HuH-7 (cell line): ENCODE data around the gene R3HDM1.
"Not testable (repeated sequence)": the region's sequence is repeated elsewhere in the genome, so short reads cannot be mapped to it uniquely, and the experiment has no call there.

Source experiments
- DNase-seq: peaks from one replicate; pipeline ENCODE4 v3.0.0; 2011; ENCODE audit warnings: low spot score

R3HDM1 gene

DNA sequence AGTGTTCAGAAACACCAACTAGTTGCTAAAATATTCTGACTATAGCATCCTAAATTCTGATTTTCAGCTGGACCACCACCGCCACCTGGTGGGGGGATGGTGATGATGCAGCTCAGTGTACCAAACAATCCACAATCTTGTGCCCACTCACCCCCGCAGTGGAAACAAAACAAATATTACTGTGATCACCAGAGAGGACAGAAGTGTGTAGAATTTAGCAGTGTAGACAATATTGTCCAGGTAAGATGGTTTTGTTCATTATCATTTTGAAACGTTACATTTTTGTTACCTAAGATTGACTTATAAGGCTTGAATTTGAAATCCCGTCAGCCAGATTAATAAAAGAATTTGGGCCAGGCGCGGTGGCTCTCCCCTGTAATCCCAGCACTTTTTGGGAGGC is 178.7 kb downstream of the R3HDM1 start:
- DNase-seq, result peak; percentile 55

DNA sequence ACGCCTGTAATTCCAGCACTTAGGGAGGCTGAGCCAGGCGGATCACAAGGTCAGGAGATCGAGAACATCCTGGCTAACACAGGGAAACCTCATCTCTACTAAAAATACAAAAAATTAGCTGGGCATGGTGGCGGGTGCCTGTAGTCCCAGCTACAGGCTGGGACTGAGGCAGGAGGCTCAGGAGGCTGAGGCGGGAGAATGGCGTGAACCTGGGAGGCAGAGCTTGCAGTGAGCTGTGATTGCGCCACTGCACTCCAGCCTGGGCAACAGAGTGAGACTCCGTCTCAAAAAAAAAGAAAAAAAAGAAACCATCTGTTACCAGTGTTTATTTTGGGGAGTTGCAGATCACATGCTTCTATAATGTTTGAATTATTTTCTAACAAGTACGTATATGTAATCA is 183.8 kb downstream of the R3HDM1 start:
- DNase-seq, result not testable (repeated sequence)

DNA sequence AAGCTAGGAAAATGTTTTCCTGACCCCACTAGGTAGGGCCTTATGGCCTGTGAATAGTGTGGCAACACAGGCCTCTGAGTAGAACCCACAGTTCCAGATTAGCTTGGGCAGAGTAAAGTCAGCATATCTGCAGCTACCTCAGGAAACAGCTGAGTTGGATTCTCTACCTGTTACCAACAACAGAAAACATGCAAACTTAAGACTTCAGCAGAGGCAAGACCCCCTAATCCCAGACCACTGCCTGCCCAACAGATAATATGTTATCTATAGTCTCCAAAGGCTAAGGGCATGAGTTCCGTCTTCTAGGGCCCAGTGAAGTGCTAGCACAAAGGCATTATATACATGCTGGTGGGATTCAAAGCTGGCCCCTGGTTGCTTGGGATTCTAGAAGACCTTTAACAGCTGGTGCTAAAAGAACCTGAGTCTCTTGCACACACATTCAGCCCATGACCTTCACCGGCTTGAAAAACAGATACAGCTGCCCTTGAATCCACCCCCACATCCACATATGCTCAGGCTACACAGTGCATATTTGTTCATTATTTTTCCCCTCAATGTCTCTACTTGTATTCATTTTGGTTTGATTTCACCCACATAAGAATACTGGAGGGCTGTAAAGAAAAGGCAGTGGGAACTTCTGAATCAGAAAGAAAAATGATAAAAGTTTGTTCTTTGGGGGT is 196.9 kb downstream of the R3HDM1 start:
- DNase-seq, result no peak

DNA sequence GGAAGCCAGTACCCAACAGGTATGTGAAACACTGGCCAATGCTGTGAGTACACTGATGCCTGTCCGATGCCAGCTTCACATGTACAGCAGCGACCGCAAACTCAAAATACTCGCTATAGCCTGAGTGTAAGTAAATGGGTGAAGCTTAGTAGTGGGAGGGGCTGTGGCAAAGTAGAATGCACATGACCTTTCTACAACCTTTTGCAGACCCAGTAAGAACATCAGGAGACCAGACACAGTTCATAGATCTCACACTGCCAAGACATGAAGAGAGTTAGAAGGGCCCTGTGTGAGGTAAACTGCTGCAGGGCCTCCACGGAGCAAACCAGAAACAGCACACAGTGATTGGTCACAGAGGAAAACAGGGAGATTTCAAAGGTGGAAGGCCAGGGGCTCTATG is 201.3 kb downstream of the R3HDM1 start:
- no peak for DNase-seq

DNA sequence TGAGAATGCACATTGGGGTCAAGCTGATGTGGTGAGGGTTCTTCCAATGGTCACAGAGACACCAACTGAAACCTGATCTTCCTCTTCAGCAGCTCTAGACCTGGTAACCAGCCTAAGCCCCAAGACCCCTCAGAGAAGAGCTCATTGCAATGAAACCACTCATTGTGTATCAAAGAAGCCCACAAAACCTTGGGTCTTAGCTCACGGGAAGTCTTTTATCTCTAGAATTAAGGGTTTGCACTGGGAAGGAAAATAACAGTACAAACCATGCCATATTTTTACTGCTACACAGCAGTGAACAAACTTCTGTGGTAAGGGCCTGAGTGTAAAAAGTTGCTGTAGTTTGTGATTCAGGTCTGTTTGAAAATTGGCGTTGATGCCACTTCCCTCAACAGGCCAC is 201.8 kb downstream of the R3HDM1 start:
- DNase-seq, result no peak

DNA sequence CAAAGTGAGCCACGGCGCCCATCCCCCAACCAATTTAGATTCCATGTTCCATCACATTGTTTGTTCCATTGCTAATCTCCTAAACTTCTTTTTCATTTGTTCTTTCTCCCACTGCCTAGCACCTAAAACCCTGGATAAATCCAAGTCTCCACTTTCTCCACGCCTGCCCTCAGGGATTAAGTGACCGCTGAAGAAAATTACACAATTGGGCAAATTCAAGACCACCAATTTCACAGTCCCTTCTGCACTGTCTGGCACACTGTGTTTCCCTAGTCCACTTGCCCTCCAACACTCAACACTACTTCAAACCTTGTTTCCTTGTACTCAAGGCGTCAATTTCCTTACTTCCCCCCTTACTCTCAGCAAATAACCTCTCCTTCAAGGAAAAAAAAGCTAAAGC is 205.3 kb downstream of the R3HDM1 start:
- no peak for DNase-seq

DNA sequence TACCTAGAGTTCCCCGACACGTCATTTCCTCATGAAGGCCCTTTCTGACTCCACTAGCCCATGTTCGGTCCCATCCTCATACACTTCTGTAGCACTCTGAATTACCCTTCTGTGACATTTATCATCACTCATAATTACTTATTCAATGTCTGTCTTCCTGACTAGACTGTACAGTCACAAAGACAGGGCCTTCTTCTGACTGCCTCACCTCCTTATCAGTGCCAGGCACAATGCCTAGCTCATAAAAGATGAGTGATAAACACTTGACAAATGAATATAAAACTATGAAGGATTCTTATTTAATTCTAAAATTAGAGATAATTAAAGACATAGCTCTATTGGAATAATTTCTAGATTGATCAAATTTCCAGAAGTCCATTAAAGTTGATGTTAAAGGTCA is 208.9 kb downstream of the R3HDM1 start:
- no peak for DNase-seq

DNA sequence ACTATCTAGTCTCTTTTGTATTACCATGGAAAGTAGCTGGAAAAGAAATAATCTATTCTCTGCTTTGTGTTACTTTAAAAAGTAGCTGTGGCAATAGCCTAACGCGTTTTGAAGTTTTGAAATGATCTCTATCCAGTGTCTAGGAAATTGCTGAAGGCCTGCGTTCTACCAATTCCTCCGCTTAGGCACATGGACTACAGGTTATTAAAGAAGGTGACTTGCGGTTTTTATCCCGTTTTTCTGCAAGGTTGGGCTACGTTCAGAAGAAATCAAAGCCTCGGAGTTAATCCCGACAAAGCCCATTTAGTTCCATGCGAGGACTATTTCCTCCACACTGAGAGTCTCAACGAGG is 209.7 kb downstream of the R3HDM1 start:
- DNase-seq, result no peak

DNA sequence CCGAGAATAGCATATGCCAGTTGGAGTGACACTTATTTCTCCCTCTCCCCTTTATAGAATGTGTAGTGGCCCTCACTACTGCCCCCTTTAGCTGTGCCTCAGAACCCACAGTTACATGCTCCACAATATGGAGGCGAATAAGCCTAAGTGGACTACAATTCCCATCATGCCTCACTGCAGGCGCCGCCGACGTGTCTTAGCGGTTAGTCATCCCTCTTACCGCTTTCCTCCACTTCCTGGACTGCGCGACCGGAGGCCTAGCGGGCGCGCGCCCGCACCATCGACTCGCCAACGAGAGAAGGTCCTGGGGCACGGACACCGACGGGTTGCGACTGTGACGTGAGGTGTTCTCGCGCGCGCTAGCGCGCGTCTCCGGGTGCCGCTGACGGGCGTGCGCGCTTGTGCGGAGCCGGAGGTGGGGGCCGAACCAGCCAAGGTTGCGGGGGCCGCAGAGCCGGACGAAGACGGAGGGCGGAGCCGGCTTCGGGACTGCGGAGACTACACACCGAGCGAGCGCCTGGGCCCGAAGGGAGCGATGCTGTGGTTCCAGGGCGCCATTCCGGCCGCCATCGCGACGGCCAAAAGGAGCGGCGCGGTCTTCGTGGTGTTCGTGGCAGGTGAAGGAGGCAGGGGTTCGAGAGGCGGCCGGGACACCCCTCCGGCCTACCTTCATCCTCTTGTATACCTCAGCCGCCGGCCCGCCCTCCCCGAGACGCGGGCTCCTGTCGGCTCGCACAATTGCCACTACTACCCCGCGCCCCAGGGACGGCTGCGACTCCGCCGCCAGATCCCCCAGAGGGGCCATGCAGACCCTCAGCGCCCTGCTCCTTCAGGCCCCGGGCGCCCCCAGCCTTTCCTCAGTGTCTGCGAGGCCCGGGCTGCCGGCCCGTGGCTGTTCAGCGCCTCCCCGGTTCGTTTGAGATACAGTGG is 210.4 kb downstream of the R3HDM1 start, which contains the start of gene UBXN4:
TSS of gene UBXN4 (plus strand) at position 461 of the 930 bp plus-strand sequence. CDS start at position 536, 75 bp downstream.
- peak; percentile 88 for DNase-seq

DNA sequence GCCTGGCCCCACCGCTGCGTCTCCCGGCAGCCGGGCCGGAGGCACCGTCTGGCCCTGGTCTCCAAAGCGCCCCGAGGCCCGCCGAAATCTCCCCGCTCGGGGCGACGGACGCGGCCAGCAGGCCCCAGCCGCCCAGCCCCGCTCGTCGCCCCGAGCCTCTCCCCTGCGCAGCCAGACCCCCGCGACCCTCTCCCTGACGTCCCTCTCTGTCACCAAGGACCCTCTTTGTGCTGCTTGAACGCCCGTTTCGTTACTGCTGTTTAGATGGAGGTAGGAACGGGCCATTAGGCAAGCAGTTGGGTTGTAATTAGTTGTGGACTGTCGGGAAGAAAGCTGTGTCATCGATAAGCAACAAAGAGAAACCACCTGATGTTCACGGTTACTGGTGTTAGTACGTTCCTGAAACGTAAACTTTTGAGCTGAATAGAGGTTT is 211.1 kb downstream of the R3HDM1 start:
- DNase-seq, result peak; percentile 32

DNA sequence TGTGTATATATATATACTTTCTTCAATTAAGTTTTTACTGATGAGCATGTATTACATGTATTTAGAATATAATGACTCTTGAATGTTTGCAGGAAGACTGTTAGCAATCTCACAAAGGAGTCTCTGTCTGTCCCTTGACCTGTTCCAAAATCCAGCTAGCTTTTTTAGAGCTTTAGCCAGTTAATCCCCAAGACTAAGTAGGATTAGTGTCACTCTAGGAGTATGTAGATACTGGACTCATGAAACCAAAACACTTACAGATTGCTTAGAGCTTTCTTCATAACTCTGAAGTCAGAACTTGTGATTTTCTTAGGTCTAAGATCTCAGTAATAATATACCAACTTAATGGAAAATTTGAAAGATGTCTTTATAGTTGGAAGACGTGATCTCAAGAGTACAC is 212.6 kb downstream of the R3HDM1 start:
- no peak for DNase-seq

DNA sequence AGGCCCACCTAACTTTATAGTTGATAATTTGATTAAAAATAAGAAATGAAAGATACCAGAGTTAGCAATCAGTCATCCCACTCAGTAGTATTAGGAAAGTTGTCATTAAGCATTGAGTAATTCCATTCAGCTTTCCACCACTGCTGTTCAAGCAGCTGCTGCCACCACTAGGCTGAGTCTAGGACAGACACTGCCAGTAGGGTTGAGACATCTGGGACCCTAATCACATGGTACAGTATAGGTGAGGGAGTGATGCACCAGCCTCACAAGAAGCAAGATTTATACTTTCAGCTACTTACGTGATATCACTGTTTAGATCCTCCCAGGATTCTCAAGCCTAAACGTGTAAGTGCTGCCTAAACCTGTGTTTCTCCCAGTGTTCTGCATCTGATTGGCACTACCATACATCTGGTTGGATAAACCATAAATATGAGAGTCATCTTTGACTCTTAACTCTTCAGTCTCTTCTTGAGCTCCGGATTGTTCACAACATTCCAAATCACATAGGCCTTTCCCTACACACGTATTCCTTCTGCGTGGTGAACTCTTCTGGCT is 213.6 kb downstream of the R3HDM1 start:
- peak; percentile 58 for DNase-seq

DNA sequence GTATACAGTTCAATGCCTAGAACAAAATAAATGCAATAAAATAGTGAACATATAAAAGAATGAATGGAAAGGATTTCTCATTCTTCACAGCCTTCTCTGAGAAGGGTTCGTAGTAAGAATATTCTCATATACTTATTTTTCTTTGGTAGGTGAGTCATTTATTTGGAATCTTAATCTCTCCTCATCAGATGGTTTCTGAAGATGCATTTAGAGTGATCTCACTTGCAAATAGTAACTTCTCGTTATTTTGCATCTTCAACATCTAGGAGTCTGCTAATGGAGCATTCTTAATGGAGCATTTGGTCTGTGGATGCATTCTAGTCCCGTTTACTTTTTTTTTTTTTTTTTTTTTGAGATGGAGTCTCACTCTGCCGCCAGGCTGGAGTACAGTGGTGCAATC is 214.3 kb downstream of the R3HDM1 start:
- no peak for DNase-seq

DNA sequence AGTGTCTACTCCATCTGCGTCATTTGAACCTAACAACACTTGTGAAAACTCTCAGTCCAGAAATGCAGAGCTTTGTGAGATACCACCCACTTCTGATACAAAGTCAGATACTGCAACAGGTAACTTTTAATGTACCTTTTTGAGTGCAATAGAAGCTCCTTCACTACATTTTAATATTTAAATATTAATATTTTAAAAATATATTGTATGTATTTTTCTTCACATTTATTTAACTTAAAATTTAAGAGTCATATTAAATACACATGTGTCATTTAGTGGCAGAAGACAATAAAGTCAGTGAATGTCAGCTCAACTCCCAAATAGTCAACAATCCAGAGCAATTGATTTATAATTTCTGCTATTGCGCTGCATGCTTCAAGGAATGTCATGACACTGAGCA is 224.3 kb downstream of the R3HDM1 start:
- no peak for DNase-seq

DNA sequence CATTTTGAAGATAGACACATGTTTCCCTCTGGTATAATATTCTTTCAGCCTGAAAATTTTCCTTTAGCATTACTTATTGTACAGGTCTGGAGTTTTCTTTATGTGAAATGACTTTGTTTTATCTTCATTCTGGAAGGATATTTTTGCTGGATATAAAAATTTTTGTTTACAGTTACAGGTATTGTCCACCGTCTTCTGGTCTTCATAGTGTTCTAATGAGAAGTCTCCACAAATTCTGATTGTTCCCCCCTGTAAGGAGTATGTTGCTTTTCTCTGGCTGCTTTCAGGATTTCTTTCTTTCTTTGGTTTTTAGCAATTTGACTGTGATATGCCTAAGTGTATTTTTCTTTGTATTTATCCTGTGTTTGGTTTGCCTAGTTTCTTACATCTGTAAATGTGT is 225.4 kb downstream of the R3HDM1 start:
- DNase-seq, result no peak

DNA sequence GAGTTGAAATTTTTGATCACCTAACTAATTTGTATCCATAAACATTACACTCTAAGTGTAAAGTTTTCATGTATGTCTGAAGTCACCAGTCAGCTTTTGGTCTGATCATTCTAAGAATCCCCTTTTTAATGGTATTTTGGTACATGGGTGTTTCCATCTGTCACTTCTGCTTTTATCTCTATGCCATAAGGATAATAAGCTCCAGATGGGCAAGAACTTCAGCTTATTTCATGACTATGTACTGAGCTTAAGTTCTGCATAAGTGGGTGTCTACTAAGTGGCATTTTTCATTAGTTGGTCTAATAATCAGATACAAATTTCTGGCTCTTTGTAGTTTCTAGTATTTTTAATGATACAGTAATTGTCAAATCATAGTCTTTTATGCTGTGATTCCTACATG is 230.7 kb downstream of the R3HDM1 start:
- no peak for DNase-seq

DNA sequence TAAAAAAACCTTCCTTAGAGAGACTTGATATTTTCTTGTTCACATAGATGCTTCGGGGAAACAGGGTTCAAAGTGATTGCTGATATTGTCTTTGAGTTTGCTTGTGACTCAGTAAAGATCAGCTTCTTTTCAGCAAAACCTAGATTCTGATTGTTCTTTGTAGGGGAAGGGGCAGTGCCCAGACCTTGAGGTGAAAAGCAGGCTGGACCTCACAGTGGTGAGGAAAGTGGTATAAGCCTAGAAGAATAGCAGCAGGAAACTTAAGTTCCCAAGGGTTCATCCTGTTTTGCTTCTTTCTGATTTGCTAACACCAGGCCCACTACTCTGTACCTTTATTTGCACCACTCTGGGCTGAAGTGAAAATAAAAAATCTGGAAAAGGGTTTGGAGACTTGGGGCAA is 231.2 kb downstream of the R3HDM1 start:
- no peak for DNase-seq

DNA sequence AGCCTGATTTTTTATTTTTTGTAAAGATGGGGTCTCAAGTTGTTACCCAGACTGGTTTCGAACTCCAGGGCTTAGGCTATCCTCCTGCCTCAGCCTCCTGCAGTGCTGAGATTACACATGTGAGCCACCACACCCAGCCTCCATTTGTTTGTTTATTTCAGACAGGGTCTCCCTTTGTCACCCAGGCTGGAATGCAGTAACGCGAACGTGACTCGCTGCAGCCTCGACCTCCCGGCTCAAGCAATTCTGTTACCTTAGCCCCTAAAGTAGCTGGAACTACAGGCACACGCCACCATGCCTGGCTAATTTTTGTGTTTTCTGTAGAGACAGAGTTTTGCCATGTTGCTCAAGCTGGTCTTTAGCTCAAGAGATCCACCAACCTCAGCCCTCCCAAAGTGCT is 237.6 kb downstream of the R3HDM1 start:
- no peak for DNase-seq

DNA sequence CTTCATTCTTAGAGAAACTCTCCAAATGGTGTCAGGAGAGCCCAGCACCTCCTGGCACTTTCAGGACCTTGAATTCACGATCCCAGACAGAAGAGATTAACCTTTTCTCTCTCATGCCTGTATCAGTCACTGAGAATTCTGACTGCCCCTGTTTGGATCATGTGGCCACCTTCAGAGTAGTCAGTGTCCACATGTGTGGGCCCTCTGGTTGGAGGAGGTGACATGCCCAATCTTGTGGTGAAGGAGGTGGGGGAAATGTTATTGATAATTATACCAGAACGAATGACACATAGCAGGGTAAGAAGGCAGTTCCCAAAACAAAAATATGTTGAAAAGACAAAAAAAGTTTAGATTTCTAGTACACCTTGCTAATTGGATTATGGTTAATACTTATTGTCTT is 242.0 kb downstream of the R3HDM1 start:
- DNase-seq, result no peak

DNA sequence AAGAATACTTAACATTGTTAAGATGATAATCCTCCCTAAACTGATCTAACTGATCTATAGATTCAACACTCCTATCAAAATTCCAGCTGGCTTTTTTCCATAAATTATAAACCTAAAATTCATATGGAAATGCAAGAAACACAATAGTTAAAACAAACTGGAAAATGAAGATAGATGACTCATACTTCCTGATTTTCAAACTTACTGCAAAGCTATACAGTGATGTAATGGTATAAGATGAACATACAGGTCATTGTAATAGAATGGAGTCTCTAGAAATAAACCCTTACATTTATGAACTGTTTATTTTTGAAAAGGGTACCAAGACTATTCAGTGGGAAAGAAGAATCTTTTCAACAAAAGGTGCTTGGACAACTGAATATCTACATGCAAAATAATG is 242.6 kb downstream of the R3HDM1 start:
- DNase-seq, result no peak
